Stimulated activated naive CD4-positive, alpha-beta T cell treated with Interleukin-2 at 50 U/mL for 16 hours (primary cell): ENCODE data around the gene LSM14A.
A peak's percentile ranks its signal among the peaks of the same experiment; 100 is the strongest.
"Not testable (repeated sequence)": the region's sequence is repeated elsewhere in the genome, so short reads cannot be mapped to it uniquely, and the experiment has no call there.

Experiments
- DNase-seq: peaks from one replicate; lab custom pipeline; 2025; lab: John Stamatoyannopoulos, UW

Gene LSM14A

GRCh38 chr19:34159541-34159940 is 12.8 kb upstream of the LSM14A start:
- DNase-seq, result not testable (repeated sequence)

GRCh38 chr19:34161902-34162301 is 10.4 kb upstream of the LSM14A start:
- not testable (repeated sequence) for DNase-seq

GRCh38 chr19:34165295-34165738 is 7.0 kb upstream of the LSM14A start:
- DNase-seq, result no peak

GRCh38 chr19:34169475-34170199 is 2.7 kb upstream of the LSM14A start:
- DNase-seq, result not testable (repeated sequence)

GRCh38 chr19:34171539-34171876 is 796 bp upstream of the LSM14A start:
- peak; percentile 60 for DNase-seq

GRCh38 chr19:34172661-34173192 is 423 bp downstream of the LSM14A start:
- DNase-seq, result peak; percentile 36

- DNase-seq, result peak; percentile 20
These were observed 1.1 kb downstream of the LSM14A start for GRCh38 chr19:34173193-34173956.

- DNase-seq, result not testable (repeated sequence)
These were observed 2.9 kb downstream of the LSM14A start for GRCh38 chr19:34175173-34175572.

- no peak for DNase-seq
These were observed 4.3 kb downstream of the LSM14A start for GRCh38 chr19:34176581-34176980.

- DNase-seq, result no peak
These were observed 5.9 kb downstream of the LSM14A start for GRCh38 chr19:34178274-34178610.

- DNase-seq, result no peak
These were observed 6.8 kb downstream of the LSM14A start for GRCh38 chr19:34179066-34179465.

GRCh38 chr19:34180273-34180672 is 8.0 kb downstream of the LSM14A start:
- DNase-seq, result no peak

- DNase-seq, result no peak
These were observed 8.4 kb downstream of the LSM14A start for GRCh38 chr19:34180709-34181108.

- no peak for DNase-seq
These were observed 9.0 kb downstream of the LSM14A start for GRCh38 chr19:34181111-34181864.

- DNase-seq, result no peak
These were observed 9.8 kb downstream of the LSM14A start for GRCh38 chr19:34182125-34182524.

GRCh38 chr19:34184880-34185491 is 12.7 kb downstream of the LSM14A start:
- no peak for DNase-seq

- no peak for DNase-seq
These were observed 13.9 kb downstream of the LSM14A start for GRCh38 chr19:34186205-34186604.

- DNase-seq, result no peak
These were observed 14.7 kb downstream of the LSM14A start for GRCh38 chr19:34187011-34187410.

GRCh38 chr19:34188408-34188807 is 16.1 kb downstream of the LSM14A start:
- no peak for DNase-seq

GRCh38 chr19:34189199-34189916 is 17.1 kb downstream of the LSM14A start:
- DNase-seq, result no peak

GRCh38 chr19:34189917-34190425 is 17.7 kb downstream of the LSM14A start:
- no peak for DNase-seq
